Endothelial cell of umbilical vein (primary cell): ENCODE measurements around the gene CBFA2T3. TPM values are rescaled to one million over a fixed set of nuclear protein-coding genes. Genes with fewer than 3 reads are reported as not detected.

ENCODE experiments used
- BruUV-seq: library from RNA; stranded (reverse); fragments of 400-500 nt; replicated peaks from 2 replicates; lab custom pipeline; 2021; lab: Mats Ljungman, UMichigan
- CTCF ChIA-PET: fragments of 300-600, 350-600 bp; sonication (Branson Sonifier 250); formaldehyde crosslinking; loops from one replicate; lab custom pipeline; 2021; ENCODE audit warnings: antibody characterized with exemption, inconsistent platforms; lab: Charles Lee
- POLR2A ChIA-PET: fragments of 300-600, 350-600 bp; sonication (Branson Sonifier 250); formaldehyde crosslinking; loops from one replicate; lab custom pipeline; 2021; ENCODE audit warnings: antibody characterized with exemption, inconsistent platforms; lab: Charles Lee
- DNase-seq: peaks from one replicate; pipeline ENCODE4 v3.0.0-alpha.2; 2011; ENCODE audit warnings: low read depth, low spot score
- FAIRE-seq: peaks from 2 replicates; lab custom pipeline; 2011; peaks lifted over from hg19 to GRCh38; lab: Jason Lieb, UNC
- H2AFZ ChIP-seq: 2 replicates; pipeline ENCODE4 v1.6.0; 2012; ENCODE audit warnings: low read depth, low read length, control low read depth, inconsistent platforms
- H3K27ac ChIP-seq: 2 replicates; pipeline ENCODE4 v1.5.1; 2011; ENCODE audit warnings: low read depth, mild to moderate bottlenecking, control low read depth, low read length, moderate library complexity; ENCODE audit not compliant: insufficient read depth
- H3K27me3 ChIP-seq, 2 experiments: 2 replicates each; pipeline versions ENCODE4 v1.6.0 to v1.6.1; 2011; ENCODE audit warnings: low read length in 2 of 2, mixed read lengths in 1 of 2; ENCODE audit not compliant: control insufficient read depth in 2 of 2, insufficient read depth in 2 of 2
- H3K36me3 ChIP-seq, 2 experiments: 2 replicates in 1 of 2; 3 replicates in 1 of 2; pipeline ENCODE4 v1.5.1; 2011; ENCODE audit warnings: low read length in 2 of 2, mild to moderate bottlenecking in 1 of 2, moderate library complexity in 1 of 2; ENCODE audit not compliant: control insufficient read depth in 2 of 2, insufficient read depth in 2 of 2; ENCODE audit errors: extremely low read depth in 1 of 2
- H3K4me1 ChIP-seq: 3 replicates; pipeline ENCODE4 v1.5.1; 2011; ENCODE audit warnings: mild to moderate bottlenecking, low read length; ENCODE audit not compliant: control insufficient read depth, insufficient read depth; ENCODE audit errors: extremely low read depth
- H3K4me2 ChIP-seq: 2 replicates; pipeline ENCODE4 v1.6.1; 2011; ENCODE audit warnings: low read length, control low read depth, mixed read lengths; ENCODE audit not compliant: insufficient read depth
- H3K4me3 ChIP-seq, 3 experiments: fragments of 200-600 bp in 1 of 3; sonication (generic), shearing (Covaris generic) in 1 of 3; replicated peaks in 1 of 3; 2 replicates each; pipeline ENCODE4 v1.5.1; 2011 to 2016; ENCODE audit warnings: control low read depth in 3 of 3, low read length in 3 of 3, mild to moderate bottlenecking in 2 of 3, inconsistent platforms in 1 of 3, low read depth in 1 of 3, moderate library complexity in 1 of 3; ENCODE audit not compliant: insufficient read depth in 1 of 3
- H3K79me2 ChIP-seq: 2 replicates; pipeline ENCODE4 v1.6.0; 2012; ENCODE audit warnings: low read length, inconsistent platforms; ENCODE audit not compliant: control insufficient read depth, insufficient read depth
- H3K9ac ChIP-seq: replicated peaks from 2 replicates; pipeline ENCODE3; 2011; ENCODE audit warnings: low read length, control low read depth; ENCODE audit not compliant: insufficient read depth; ENCODE audit errors: extremely low read depth
- H3K9me1 ChIP-seq: replicated peaks from 3 replicates; pipeline ENCODE4 v1.6.0; 2011; ENCODE audit warnings: mild to moderate bottlenecking, low read length; ENCODE audit not compliant: control insufficient read depth, insufficient read depth; ENCODE audit errors: extremely low read depth
- H3K9me3 ChIP-seq: replicated peaks from 2 replicates; pipeline ENCODE4 v1.5.1; 2012; ENCODE audit warnings: low read length, inconsistent platforms; ENCODE audit not compliant: control insufficient read depth, insufficient read depth
- H4K20me1 ChIP-seq: replicated peaks from 2 replicates; pipeline ENCODE3; 2011; ENCODE audit warnings: mild to moderate bottlenecking, low read length; ENCODE audit not compliant: control insufficient read depth, insufficient read depth; ENCODE audit errors: extremely low read depth
- CTCF ChIP-seq, 2 donors: IDR thresholded peaks; 1 replicate in 1 of 2; 2 replicates in 1 of 2; pipeline ENCODE4 v1.5.1; 2011; ENCODE audit warnings: low read length in 2 of 2, mild to moderate bottlenecking in 2 of 2, moderate library complexity in 2 of 2, control low read depth in 1 of 2, inconsistent platforms in 1 of 2, low read depth in 1 of 2; ENCODE audit not compliant: insufficient read depth in 1 of 2; ENCODE audit errors: extremely low read depth in 1 of 2
- EZH2 ChIP-seq: IDR thresholded peaks from 2 replicates; pipeline ENCODE4 v1.6.1; 2012; ENCODE audit warnings: borderline replicate concordance, low read depth, mild to moderate bottlenecking, moderate library complexity, low read length, inconsistent platforms; ENCODE audit not compliant: severe bottlenecking
- FOS ChIP-seq: IDR thresholded peaks from 2 replicates; pipeline ENCODE4 v1.6.1; 2011; ENCODE audit warnings: mild to moderate bottlenecking, low read length, moderate library complexity, borderline replicate concordance; ENCODE audit not compliant: insufficient read depth
- GATA2 ChIP-seq: IDR thresholded peaks from 2 replicates; pipeline ENCODE4 v1.7.0; 2011; ENCODE audit warnings: low read depth, mild to moderate bottlenecking, moderate library complexity, mixed read lengths, low read length; ENCODE audit not compliant: insufficient read length, insufficient read depth
- JUN ChIP-seq: IDR thresholded peaks from 2 replicates; pipeline ENCODE4 v1.6.1; 2011; ENCODE audit warnings: borderline replicate concordance, low read depth; ENCODE audit not compliant: insufficient read length, insufficient read depth
- MAX ChIP-seq: IDR thresholded peaks from 2 replicates; pipeline ENCODE4 v1.6.1; 2011; ENCODE audit not compliant: insufficient read depth, insufficient read length
- MYC ChIP-seq: IDR thresholded peaks from one replicate; pipeline ENCODE4 v1.6.1; 2011; ENCODE audit warnings: mild to moderate bottlenecking, low read depth, low read length
- POLR2A ChIP-seq: IDR thresholded peaks from 2 replicates; pipeline ENCODE4 v1.6.1; 2012; ENCODE audit warnings: low read depth, mild to moderate bottlenecking, control low read depth, low read length
- POLR2AphosphoS5 ChIP-seq: IDR thresholded peaks from 2 replicates; pipeline ENCODE4 v1.6.1; 2012; ENCODE audit warnings: low read depth, mild to moderate bottlenecking, control low read depth, low read length, moderate library complexity; ENCODE audit not compliant: insufficient read depth
- dilution Hi-C: fragments of 300-500 bp; cut with MboI; formaldehyde crosslinking; loops from one replicate; pipeline ENCODE4 v1.15.0; 2019; ENCODE audit warnings: low sequenced_read_pairs; ENCODE audit not compliant: extremely low pct_ligation_motif_present
- intact Hi-C: fragments of 100-400 bp; cut with micrococcal nuclease; formaldehyde crosslinking; loops from one replicate; pipeline ENCODE4 v1.10.0; 2022
- polyA plus RNA-seq, 4 experiments: library from polyadenylated mRNA; depleted of rRNA in 3 of 4; stranded (reverse) in 3 of 4; unstranded in 1 of 4; fragments of >200 nt; gene quantifications; 2 replicates each; pipeline versions ENCODE4 v1.2.1 to v1.2.3, GENCODE V29; 2011 to 2012; ENCODE audit warnings: missing spikeins in 1 of 4
- total RNA-seq: library from RNA; stranded (reverse); gene quantifications from 2 replicates; pipeline ENCODE4 v1.2.3, GENCODE V29; 2021

CBFA2T3 gene
- total and polyA plus RNA-seq, 2 donors (not counting 3 experiments of a cell fraction or from before 2014, with no cell fraction given) = not detected

- no peak overlapping the region for H3K4me3 ChIP-seq
- H3K27me3 ChIP-seq = no peaks in the 10 kb centered on the region
- no peaks in the 10 kb centered on the region for H3K9me3 ChIP-seq
- no peaks in the 10 kb centered on the region for H4K20me1 ChIP-seq
- no TSS peak for BruUV-seq
- H3K27ac ChIP-seq = no peak overlapping the region
- H3K4me2 ChIP-seq = no peak overlapping the region
- intact Hi-C loops = no loop called here
- TF ChIP-seq EZH2 (no peak), POLR2A (no peak), GATA2 (no peak), FOS (no peak), POLR2AphosphoS5 (no peak), CTCF (IDR thresholded peaks at IDR 0.05; ENCODE audit: extremely low read depth in 1 of 2, insufficient read depth in 1 of 2, low read depth in 1 of 2, low read length in 2 of 2) (no peak), MYC (no peak), MAX (no peak), JUN (no peak)
- H3K36me3 ChIP-seq = no peaks in the 10 kb centered on the region
- H3K79me2 ChIP-seq = no peaks in the 10 kb centered on the region
- no peak overlapping the region for H3K9ac ChIP-seq
- POLR2A ChIA-PET = no interaction called here
- FAIRE-seq (no peak), DNase-seq (no peak)
- no peaks in the 10 kb centered on the region for H3K9me1 ChIP-seq
- dilution Hi-C loops = no loop called here
- no peak overlapping the region for H2AFZ ChIP-seq
- CTCF ChIA-PET = no interaction called here
- no peaks in the 10 kb centered on the region for H3K4me1 ChIP-seq
Measured at GRCh38 chr16:89011909-89012621, 35.1 kb upstream of the CBFA2T3 start.
